ENCODE data around the gene SPRR2A.

GRCh38 chr1:153035211-153035610 is 22.1 kb downstream of the SPRR2A start:
- no peak for TF ChIP-seq CEBPB (IDR thresholded peaks at IDR 0.05)
- no peak for TF ChIP-seq REST (IDR thresholded peaks at IDR 0.05; ENCODE audit: low read depth)
- no peak for TF ChIP-seq CREB1 (IDR thresholded peaks at IDR 0.05; ENCODE audit: low read depth)
- TF ChIP-seq EP300 (IDR thresholded peaks at IDR 0.05; ENCODE audit: borderline replicate concordance): no peak
